HepG2 (cell line): ENCODE results near the gene SAMD8. TPM values are rescaled to one million over a fixed set of nuclear protein-coding genes. Genes with fewer than 3 reads are reported as not detected.

ENCODE experiments used
- ATF1 ChIP-seq: IDR thresholded peaks from 2 replicates; pipeline ENCODE4 v1.6.1; 2016; ENCODE audit warnings: mild to moderate bottlenecking, control low read depth
- BRD4 ChIP-seq: sonication (generic); formaldehyde crosslinking; IDR thresholded peaks from 2 replicates; pipeline ENCODE4 v1.4.0; 2020; ENCODE audit warnings: missing genetic modification reagents
- HOXD1 ChIP-seq: sonication (generic); formaldehyde crosslinking; IDR thresholded peaks from 2 replicates; pipeline ENCODE4 v1.5.0; 2020; ENCODE audit warnings: missing genetic modification reagents
- JUN ChIP-seq: sonication (generic); formaldehyde crosslinking; IDR thresholded peaks from 2 replicates; pipeline ENCODE4 v1.4.0; 2020; ENCODE audit warnings: mild to moderate bottlenecking, missing genetic modification reagents
- MBNL3 ChIP-seq: fragments of 250-450 bp; sonication (Bioruptor Pico); conservative IDR thresholded peaks from 2 replicates; pipeline ENCODE4 v1.8.0; 2022; ENCODE audit warnings: mild to moderate bottlenecking, inconsistent platforms
- NBN ChIP-seq: fragments of 450-650 bp; conservative IDR thresholded peaks from 2 replicates; pipeline ENCODE4 v1.6.1; 2017
- NFATC3 ChIP-seq: sonication (generic); formaldehyde crosslinking; IDR thresholded peaks from 2 replicates; pipeline ENCODE4 v1.5.1; 2020; ENCODE audit warnings: mild to moderate bottlenecking, missing genetic modification reagents
- PITX1 ChIP-seq: sonication (generic); formaldehyde crosslinking; IDR thresholded peaks from 2 replicates; pipeline ENCODE4 v1.5.1; 2020; ENCODE audit warnings: mild to moderate bottlenecking, missing genetic modification reagents
- RBAK ChIP-seq: sonication (generic); formaldehyde crosslinking; IDR thresholded peaks from 2 replicates; pipeline ENCODE4 v1.5.1; 2020; ENCODE audit warnings: mild to moderate bottlenecking, missing genetic modification reagents
- TBP ChIP-seq: sonication (generic); formaldehyde crosslinking; IDR thresholded peaks from 2 replicates; pipeline ENCODE4 v1.5.0; 2020; ENCODE audit warnings: missing genetic modification reagents
- ZNF17 ChIP-seq: sonication (generic); formaldehyde crosslinking; IDR thresholded peaks from 2 replicates; pipeline ENCODE4 v1.5.0; 2020; ENCODE audit warnings: mild to moderate bottlenecking, missing genetic modification reagents
- ZNF224 ChIP-seq: sonication (generic); formaldehyde crosslinking; IDR thresholded peaks from 2 replicates; pipeline ENCODE4 v1.5.0; 2020; ENCODE audit warnings: mild to moderate bottlenecking, missing genetic modification reagents
- ZNF264 ChIP-seq: sonication (generic); formaldehyde crosslinking; IDR thresholded peaks from 2 replicates; pipeline ENCODE4 v1.4.0; 2020; ENCODE audit warnings: missing genetic modification reagents
- ZNF558 ChIP-seq: sonication (generic); formaldehyde crosslinking; IDR thresholded peaks from 2 replicates; pipeline ENCODE4 v1.9.0; 2022; ENCODE audit warnings: mild to moderate bottlenecking, missing genetic modification reagents, borderline replicate concordance
- ZNF570 ChIP-seq: sonication (generic); formaldehyde crosslinking; IDR thresholded peaks from 2 replicates; pipeline ENCODE4 v1.4.0; 2020; ENCODE audit warnings: mild to moderate bottlenecking, missing genetic modification reagents, borderline replicate concordance
- ZNF720 ChIP-seq: sonication (generic); formaldehyde crosslinking; IDR thresholded peaks from 2 replicates; pipeline ENCODE4 v1.4.0; 2020; ENCODE audit warnings: missing genetic modification reagents
- polyA plus RNA-seq, 8 experiments: library from polyadenylated mRNA; depleted of rRNA in 3 of 8; stranded (reverse) in 7 of 8; unstranded in 1 of 8; fragments of >200 nt; fragmentation: Illumina TruSeq in 4 of 8; extraction: Trizol in 4 of 8; gene quantifications; 2 replicates each; pipeline versions ENCODE4 v1.2.1 to v1.2.3, GENCODE V29; 2011 to 2016; ENCODE audit warnings: low read depth in 4 of 8, missing spikeins in 1 of 8, mixed read lengths in 1 of 8; ENCODE audit not compliant: insufficient read depth in 1 of 8
- total RNA-seq, 5 experiments: library from RNA; depleted of rRNA; stranded (reverse); fragments of >200 nt; fragmentation: Illumina TruSeq; extraction: Trizol; gene quantifications; 2 replicates each; pipeline ENCODE4 v1.2.3, GENCODE V29; 2016; ENCODE audit warnings: low read depth in 1 of 5
- TF ChIP-seq, protein P1 (sequence below): IDR thresholded peaks from 2 replicates; pipeline ENCODE4 v1.4.0; 2020; ENCODE audit warnings: mild to moderate bottlenecking, missing genetic modification reagents
- TF ChIP-seq, protein P2 (sequence below): sonication (generic); formaldehyde crosslinking; IDR thresholded peaks from 2 replicates; pipeline ENCODE4 v1.5.0; 2020; ENCODE audit warnings: mild to moderate bottlenecking, low read depth, missing genetic modification reagents, borderline replicate concordance
- TF ChIP-seq, protein P3 (sequence below): sonication (generic); formaldehyde crosslinking; IDR thresholded peaks from 2 replicates; pipeline ENCODE4 v1.4.0; 2020; ENCODE audit warnings: missing genetic modification reagents
- TF ChIP-seq, protein P4 (sequence below): sonication (generic); formaldehyde crosslinking; conservative IDR thresholded peaks from 2 replicates; pipeline ENCODE4 v1.4.0; 2020; ENCODE audit warnings: missing genetic modification reagents
- TF ChIP-seq, protein P5 (sequence below): sonication (generic); formaldehyde crosslinking; IDR thresholded peaks from 2 replicates; pipeline ENCODE4 v1.8.0; 2022; ENCODE audit warnings: mild to moderate bottlenecking, missing genetic modification reagents, moderate library complexity
- TF ChIP-seq, protein P6 (sequence below): sonication (generic); formaldehyde crosslinking; IDR thresholded peaks from 2 replicates; pipeline ENCODE4 v1.4.0; 2020; ENCODE audit warnings: missing genetic modification reagents

The SAMD8 gene
- total and polyA plus RNA-seq, 2 of the 13 experiments (the other 11 are each of a cell fraction or from before 2014, with no cell fraction given) = 10.4 to 13.2 TPM

DNA sequence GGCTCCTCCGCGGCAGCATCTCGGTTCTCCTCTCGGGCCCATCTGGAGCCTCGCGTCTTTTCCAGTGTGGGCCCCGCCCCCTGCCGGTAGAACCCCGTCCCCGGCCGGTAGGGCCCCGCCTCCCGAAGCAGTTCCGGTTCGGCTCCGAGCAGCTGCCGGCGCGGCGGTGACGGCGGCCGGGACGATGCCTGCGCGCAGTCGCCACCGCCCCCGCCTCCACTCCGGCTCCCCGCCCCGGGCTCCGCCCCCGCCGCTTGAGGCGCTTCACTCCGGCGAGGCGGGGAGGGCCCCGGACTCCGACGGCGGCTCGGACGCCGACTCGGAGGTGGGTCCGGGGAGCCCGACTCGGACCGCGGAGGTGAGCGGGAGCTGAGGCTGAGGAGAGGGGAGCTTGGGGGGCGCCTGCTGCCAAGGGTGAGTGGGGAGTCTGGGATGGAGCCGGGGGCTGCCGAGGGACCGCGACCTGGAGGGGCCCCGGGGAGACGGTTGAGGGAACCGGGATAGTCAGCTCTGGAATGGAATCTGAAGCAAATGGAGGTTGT, at the start of gene SAMD8 (continued):
- TF ChIP-seq, protein P1, sequence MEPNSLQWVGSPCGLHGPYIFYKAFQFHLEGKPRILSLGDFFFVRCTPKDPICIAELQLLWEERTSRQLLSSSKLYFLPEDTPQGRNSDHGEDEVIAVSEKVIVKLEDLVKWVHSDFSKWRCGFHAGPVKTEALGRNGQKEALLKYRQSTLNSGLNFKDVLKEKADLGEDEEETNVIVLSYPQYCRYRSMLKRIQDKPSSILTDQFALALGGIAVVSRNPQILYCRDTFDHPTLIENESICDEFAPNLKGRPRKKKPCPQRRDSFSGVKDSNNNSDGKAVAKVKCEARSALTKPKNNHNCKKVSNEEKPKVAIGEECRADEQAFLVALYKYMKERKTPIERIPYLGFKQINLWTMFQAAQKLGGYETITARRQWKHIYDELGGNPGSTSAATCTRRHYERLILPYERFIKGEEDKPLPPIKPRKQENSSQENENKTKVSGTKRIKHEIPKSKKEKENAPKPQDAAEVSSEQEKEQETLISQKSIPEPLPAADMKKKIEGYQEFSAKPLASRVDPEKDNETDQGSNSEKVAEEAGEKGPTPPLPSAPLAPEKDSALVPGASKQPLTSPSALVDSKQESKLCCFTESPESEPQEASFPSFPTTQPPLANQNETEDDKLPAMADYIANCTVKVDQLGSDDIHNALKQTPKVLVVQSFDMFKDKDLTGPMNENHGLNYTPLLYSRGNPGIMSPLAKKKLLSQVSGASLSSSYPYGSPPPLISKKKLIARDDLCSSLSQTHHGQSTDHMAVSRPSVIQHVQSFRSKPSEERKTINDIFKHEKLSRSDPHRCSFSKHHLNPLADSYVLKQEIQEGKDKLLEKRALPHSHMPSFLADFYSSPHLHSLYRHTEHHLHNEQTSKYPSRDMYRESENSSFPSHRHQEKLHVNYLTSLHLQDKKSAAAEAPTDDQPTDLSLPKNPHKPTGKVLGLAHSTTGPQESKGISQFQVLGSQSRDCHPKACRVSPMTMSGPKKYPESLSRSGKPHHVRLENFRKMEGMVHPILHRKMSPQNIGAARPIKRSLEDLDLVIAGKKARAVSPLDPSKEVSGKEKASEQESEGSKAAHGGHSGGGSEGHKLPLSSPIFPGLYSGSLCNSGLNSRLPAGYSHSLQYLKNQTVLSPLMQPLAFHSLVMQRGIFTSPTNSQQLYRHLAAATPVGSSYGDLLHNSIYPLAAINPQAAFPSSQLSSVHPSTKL (CRISPR knock-in tag) = no peak
- TF ChIP-seq, protein P2, sequence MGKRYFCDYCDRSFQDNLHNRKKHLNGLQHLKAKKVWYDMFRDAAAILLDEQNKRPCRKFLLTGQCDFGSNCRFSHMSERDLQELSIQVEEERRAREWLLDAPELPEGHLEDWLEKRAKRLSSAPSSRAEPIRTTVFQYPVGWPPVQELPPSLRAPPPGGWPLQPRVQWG (CRISPR knock-in tag) = no peak
- TF ChIP-seq PITX1 (CRISPR knock-in tag) = peak; percentile 10; the same call in 1 of the 2 replicates
- TF ChIP-seq TBP = no peak
- TF ChIP-seq MBNL3 (CRISPR knock-in tag) = no peak
- no peak for TF ChIP-seq ZNF570 (CRISPR knock-in tag)
- TF ChIP-seq, protein P3, sequence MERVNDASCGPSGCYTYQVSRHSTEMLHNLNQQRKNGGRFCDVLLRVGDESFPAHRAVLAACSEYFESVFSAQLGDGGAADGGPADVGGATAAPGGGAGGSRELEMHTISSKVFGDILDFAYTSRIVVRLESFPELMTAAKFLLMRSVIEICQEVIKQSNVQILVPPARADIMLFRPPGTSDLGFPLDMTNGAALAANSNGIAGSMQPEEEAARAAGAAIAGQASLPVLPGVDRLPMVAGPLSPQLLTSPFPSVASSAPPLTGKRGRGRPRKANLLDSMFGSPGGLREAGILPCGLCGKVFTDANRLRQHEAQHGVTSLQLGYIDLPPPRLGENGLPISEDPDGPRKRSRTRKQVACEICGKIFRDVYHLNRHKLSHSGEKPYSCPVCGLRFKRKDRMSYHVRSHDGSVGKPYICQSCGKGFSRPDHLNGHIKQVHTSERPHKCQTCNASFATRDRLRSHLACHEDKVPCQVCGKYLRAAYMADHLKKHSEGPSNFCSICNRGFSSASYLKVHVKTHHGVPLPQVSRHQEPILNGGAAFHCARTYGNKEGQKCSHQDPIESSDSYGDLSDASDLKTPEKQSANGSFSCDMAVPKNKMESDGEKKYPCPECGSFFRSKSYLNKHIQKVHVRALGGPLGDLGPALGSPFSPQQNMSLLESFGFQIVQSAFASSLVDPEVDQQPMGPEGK (CRISPR knock-in tag) = peak; percentile 50; the same call in 1 of the 2 replicates
- TF ChIP-seq ATF1 (CRISPR knock-in tag) = no peak
- TF ChIP-seq, protein P4, sequence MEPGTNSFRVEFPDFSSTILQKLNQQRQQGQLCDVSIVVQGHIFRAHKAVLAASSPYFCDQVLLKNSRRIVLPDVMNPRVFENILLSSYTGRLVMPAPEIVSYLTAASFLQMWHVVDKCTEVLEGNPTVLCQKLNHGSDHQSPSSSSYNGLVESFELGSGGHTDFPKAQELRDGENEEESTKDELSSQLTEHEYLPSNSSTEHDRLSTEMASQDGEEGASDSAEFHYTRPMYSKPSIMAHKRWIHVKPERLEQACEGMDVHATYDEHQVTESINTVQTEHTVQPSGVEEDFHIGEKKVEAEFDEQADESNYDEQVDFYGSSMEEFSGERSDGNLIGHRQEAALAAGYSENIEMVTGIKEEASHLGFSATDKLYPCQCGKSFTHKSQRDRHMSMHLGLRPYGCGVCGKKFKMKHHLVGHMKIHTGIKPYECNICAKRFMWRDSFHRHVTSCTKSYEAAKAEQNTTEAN = no peak
- TF ChIP-seq NBN = no peak
- no peak for TF ChIP-seq BRD4
- no peak for TF ChIP-seq HOXD1 (CRISPR knock-in tag)
- peak; percentile 62; the same call in 1 of the 2 replicates for TF ChIP-seq ZNF224
- no peak; the same call in 1 of the 2 replicates for TF ChIP-seq ZNF720
- TF ChIP-seq, protein P5, sequence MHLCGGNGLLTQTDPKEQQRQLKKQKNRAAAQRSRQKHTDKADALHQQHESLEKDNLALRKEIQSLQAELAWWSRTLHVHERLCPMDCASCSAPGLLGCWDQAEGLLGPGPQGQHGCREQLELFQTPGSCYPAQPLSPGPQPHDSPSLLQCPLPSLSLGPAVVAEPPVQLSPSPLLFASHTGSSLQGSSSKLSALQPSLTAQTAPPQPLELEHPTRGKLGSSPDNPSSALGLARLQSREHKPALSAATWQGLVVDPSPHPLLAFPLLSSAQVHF (CRISPR knock-in tag) = peak; percentile 78; the same call in 1 of the 2 replicates
- no peak for TF ChIP-seq RBAK
- TF ChIP-seq, protein P6, sequence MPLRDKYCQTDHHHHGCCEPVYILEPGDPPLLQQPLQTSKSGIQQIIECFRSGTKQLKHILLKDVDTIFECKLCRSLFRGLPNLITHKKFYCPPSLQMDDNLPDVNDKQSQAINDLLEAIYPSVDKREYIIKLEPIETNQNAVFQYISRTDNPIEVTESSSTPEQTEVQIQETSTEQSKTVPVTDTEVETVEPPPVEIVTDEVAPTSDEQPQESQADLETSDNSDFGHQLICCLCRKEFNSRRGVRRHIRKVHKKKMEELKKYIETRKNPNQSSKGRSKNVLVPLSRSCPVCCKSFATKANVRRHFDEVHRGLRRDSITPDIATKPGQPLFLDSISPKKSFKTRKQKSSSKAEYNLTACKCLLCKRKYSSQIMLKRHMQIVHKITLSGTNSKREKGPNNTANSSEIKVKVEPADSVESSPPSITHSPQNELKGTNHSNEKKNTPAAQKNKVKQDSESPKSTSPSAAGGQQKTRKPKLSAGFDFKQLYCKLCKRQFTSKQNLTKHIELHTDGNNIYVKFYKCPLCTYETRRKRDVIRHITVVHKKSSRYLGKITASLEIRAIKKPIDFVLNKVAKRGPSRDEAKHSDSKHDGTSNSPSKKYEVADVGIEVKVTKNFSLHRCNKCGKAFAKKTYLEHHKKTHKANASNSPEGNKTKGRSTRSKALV (CRISPR knock-in tag) = no peak
- TF ChIP-seq ZNF264 (CRISPR knock-in tag) = no peak
- no peak for TF ChIP-seq ZNF17 (CRISPR knock-in tag)
- TF ChIP-seq ZNF558 (CRISPR knock-in tag) = no peak
- no peak for TF ChIP-seq NFATC3 (CRISPR knock-in tag)
- TF ChIP-seq JUN = no peak
